Mucosa of descending colon (tissue), 3 donors: ENCODE measurements around the gene MAP6D1. TPM values are rescaled to one million over a fixed set of nuclear protein-coding genes. Genes with fewer than 3 reads are reported as not detected.

ENCODE experiments used
- ATAC-seq: fragments of 200-7000 bp; cut with Tn5 transposase; one replicate; pipeline ENCODE4 v1.9.1; 2020; ENCODE audit warnings: mild to moderate bottlenecking, moderate library complexity
- DNase-seq, 3 donors: peaks; one replicate each; pipeline ENCODE4 v3.0.0-alpha.2; 2020
- H3K36me3 ChIP-seq: fragments of 200-600 bp; one replicate; pipeline ENCODE4 v1.8.0; 2021; ENCODE audit warnings: low read depth, mild to moderate bottlenecking
- H3K4me1 ChIP-seq: fragments of 200-600 bp; one replicate; pipeline ENCODE4 v1.8.0; 2021; ENCODE audit warnings: low read depth, mild to moderate bottlenecking
- H3K4me3 ChIP-seq: fragments of 200-600 bp; one replicate; pipeline ENCODE4 v1.8.0; 2021; ENCODE audit warnings: mild to moderate bottlenecking
- H3K9me3 ChIP-seq: fragments of 200-600 bp; one replicate; pipeline ENCODE4 v1.8.0; 2021; ENCODE audit warnings: mild to moderate bottlenecking
- intact Hi-C, 2 donors: fragments of 100-400 bp; cut with DNase I in 1 of 2; cut with micrococcal nuclease in 1 of 2; formaldehyde crosslinking; loops; one replicate each; pipeline versions ENCODE4 v1.11.0 to v1.11.1; 2022; cut with DNase I, micrococcal nuclease
- total RNA-seq, 3 donors: library from RNA; stranded (reverse); fragmentation: NEBNext Ultra II Directional in 2 of 3; extraction: Animal tissue kit (Norgen Biotek cat#: 25700) in 2 of 3; gene quantifications; one replicate each; pipeline versions ENCODE4 v1.2.1 to v1.2.4, GENCODE V29; 2021 to 2023
- TF ChIP-seq, protein P1 (sequence below): fragments of 200-600 bp; IDR thresholded peaks from one replicate; pipeline ENCODE4 v1.8.0; 2022; ENCODE audit warnings: antibody characterized with exemption, mild to moderate bottlenecking
- donor health status: DM: no; HTN: no; CAD: no; lungs with moderate emphysema.
- donor health status: DM: no; HTN: no; CAD: no.
- donor health status: DM: no; HTN: yes; CAD: no.

The MAP6D1 gene
- total RNA-seq, 3 donors from 2014 or later, result 0.55 to 3.1 (median 1.2) TPM

DNA sequence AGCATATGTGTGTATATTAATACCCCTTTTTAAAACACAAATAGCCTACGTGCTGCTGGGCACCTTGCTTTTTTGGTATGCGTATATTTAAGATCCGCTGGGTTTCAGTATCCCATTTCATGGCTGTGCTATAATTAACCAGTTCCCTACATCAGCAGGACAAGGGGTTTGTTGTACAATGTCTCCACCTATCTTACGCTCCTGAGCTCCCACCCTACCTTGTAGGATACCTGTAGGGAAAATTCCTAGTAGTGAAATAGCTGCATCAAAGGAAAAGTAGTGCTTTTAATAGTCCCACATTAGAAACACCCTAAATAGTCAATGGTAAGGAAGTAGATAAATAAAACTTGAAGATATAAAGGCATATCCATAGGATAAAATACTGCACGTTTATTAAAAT lies 1.4 kb downstream of the MAP6D1 start:
- H3K4me1 ChIP-seq, result peaks cover 12% of the 10 kb centered on the region
- H3K4me3 ChIP-seq, result no peak overlapping the region
- H3K9me3 ChIP-seq, result no peaks in the 10 kb centered on the region
- H3K36me3 ChIP-seq, result no peaks in the 10 kb centered on the region
- intact Hi-C loops, result no loop called here
- no peak for ATAC-seq
- DNase-seq, result no peak
- TF ChIP-seq, protein P1, sequence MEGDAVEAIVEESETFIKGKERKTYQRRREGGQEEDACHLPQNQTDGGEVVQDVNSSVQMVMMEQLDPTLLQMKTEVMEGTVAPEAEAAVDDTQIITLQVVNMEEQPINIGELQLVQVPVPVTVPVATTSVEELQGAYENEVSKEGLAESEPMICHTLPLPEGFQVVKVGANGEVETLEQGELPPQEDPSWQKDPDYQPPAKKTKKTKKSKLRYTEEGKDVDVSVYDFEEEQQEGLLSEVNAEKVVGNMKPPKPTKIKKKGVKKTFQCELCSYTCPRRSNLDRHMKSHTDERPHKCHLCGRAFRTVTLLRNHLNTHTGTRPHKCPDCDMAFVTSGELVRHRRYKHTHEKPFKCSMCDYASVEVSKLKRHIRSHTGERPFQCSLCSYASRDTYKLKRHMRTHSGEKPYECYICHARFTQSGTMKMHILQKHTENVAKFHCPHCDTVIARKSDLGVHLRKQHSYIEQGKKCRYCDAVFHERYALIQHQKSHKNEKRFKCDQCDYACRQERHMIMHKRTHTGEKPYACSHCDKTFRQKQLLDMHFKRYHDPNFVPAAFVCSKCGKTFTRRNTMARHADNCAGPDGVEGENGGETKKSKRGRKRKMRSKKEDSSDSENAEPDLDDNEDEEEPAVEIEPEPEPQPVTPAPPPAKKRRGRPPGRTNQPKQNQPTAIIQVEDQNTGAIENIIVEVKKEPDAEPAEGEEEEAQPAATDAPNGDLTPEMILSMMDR, result no peak

DNA sequence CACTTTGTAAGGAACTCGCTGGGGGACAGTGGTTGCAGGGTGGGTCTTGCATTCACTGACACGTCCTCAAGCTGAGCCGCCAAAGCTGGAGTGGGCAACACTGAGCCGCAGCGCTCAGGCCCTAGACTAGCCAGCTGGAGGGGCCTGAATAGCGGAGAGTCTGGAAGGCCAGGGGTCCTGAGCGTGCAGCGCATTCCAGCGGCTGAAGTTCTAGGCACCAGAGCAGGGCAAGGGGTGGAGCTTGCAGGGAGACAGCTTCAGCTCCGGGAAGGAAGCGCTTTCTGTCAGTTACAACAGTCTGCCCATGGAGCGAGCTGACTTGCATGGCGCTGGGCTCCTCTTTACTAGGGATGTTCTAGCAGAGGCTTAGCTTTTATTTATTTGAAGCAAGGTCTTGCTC lies 2.7 kb downstream of the MAP6D1 start:
- no peaks in the 10 kb centered on the region for H3K36me3 ChIP-seq
- intact Hi-C loops, result no loop called here
- H3K4me3 ChIP-seq, result no peak overlapping the region
- no peaks in the 10 kb centered on the region for H3K9me3 ChIP-seq
- DNase-seq (no peak), ATAC-seq (no peak)
- peaks cover 12% of the 10 kb centered on the region for H3K4me1 ChIP-seq
- TF ChIP-seq, protein P1, result no peak

DNA sequence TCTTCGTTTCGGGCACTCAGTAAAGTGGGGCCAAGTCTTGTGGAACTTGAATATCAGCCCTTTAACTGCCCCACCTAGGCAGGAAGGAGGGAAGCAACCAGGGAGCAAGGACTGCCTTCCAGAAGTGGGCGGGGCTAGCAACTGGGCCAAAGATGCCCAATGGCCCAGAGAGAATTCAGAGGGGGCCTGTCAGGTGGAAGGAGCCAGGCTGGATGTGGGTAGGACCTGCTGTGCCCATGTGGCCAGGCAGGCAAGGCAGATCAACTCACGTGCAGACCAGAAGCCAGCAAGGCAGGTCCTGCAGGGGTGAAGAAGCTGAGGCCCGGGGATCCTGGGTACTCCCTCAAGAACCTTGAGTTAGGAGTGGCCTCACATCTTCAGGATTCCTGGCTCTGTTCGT lies 5.5 kb downstream of the MAP6D1 start:
- ATAC-seq (no peak), DNase-seq (no peak)
- H3K4me3 ChIP-seq, result no peak overlapping the region
- H3K4me1 ChIP-seq, result peaks cover 6% of the 10 kb centered on the region
- TF ChIP-seq, protein P1, result no peak
- intact Hi-C loops, result no loop called here
- no peaks in the 10 kb centered on the region for H3K9me3 ChIP-seq
- H3K36me3 ChIP-seq, result no peaks in the 10 kb centered on the region

DNA sequence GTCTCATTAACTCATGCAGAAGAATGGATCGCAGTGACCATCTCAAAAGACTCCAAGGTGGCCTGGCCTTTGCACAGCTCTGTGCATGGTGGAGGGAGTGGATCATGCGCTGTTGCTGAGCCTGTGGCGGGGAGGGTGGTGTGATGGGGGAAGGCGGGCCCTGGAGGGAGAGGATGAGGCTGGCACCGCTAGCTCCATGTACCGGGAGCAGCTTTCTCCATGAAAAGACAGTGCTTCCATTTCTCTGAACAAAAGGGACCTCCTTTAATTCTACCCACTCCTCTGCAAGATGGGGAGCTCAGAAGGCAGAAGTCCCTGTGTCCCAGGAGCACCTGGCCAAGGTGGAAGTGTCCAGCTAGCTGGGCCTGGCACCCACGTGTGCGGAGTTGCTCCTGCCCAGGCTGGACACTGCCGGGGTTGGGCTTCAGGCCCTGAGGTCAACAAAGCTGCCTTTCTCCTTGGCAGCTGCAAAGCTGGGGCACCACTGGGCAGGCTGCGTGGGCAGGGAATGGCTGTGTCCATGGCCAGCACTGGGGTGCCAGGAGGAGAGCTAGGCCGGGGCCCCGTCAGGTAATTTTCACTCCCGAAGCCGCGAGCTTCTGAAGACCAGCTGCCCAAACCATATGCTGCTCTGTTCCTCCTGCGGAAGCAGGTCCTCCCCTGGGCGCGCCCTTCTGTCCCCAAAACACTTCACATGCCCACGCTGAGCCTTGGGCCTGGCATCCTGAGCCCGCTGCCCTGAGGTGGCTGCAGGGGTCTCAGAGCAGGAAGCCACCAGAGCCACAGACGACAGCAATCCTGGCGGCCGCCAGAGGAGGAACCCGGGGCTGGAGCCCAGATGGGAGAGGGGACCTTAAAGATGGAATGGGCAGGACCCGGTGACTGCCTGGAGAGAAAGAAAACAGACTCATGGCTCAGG lies 6.4 kb downstream of the MAP6D1 start:
- ATAC-seq (no peak), DNase-seq (no peak)
- Histone ChIP-seq H3K4me3 (no peak overlapping the region), H3K9me3 (no peaks in the 10 kb centered on the region), H3K36me3 (no peaks in the 10 kb centered on the region), H3K4me1 (no peaks in the 10 kb centered on the region)
- TF ChIP-seq, protein P1, result no peak
- intact Hi-C loops, result no loop called here

DNA sequence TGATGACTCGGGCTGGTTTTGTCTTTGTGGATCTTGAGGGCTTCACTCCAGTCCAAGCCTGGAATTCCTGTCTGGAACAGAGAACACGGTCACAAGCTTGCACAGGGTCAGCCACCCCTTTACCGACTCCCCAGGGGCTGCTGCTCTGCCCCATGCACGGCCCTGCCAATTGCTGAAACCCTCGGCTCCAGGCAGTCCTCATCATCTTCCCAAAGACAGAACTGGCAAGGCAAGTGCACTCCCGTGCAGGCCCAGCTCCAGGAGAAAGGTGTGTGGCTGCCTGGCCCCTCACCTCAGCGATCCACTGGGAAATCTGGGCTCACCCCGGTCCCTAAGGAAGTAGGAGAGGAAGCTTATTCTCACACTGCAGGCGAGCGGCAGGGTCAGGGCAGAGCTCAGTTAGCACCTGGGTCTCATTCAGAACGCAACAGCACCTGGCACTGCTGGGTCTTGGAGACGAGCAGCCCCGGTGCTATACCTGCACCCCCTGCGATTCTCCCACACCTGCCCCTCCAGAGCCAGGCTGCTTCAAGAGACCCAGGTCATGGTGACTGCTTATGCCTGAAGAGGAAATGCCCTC lies 7.2 kb downstream of the MAP6D1 start:
- Histone ChIP-seq H3K36me3 (no peaks in the 10 kb centered on the region), H3K9me3 (no peaks in the 10 kb centered on the region), H3K4me1 (no peaks in the 10 kb centered on the region), H3K4me3 (no peak overlapping the region)
- no peak for DNase-seq
- TF ChIP-seq, protein P1, result no peak
- no peak for ATAC-seq
- intact Hi-C loops, result no loop called here
